GM18519 (cell line): ENCODE results near the gene RGMA.
"Not testable (repeated sequence)": the region's sequence is repeated elsewhere in the genome, so short reads cannot be mapped to it uniquely, and the experiment has no call there.

Experiments used
- ATAC-seq: cut with Tn5 transposase; IDR thresholded peaks from one replicate; pipeline ENCODE4 v1.9.1; 2021; ENCODE audit warnings: mild to moderate bottlenecking, moderate library complexity; ENCODE audit not compliant: unreplicated experiment, low FRiP score

The RGMA gene

DNA sequence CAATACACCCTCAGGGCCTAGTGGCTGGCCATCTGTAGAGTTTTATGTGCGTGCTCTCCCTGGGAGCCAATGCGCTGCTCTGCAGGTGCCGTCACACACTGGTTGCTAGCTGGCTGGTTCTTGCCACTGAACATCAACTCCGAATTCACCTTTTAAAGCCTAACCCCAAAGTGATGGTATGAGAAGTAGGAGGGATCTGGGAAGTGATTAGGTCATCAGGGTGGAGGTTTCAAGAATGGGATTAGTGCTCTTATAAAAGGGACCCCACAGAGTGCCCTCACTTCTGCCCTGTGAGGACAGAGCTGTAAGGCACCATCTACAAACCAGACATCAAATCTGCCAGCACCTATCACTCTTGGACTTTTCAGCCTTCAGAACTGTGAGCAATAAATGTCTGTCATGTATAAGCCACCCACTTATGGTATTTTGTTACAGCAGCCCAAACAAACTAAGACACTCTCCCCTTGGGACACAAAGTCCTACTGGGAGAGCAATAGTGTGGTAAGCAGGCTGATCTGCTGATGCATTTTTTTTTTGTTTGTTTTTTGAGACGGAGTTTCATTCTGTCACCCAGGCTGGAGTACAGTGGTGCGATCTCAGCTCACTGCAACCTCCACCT, 20.3 kb downstream of the RGMA start:
- no peak for ATAC-seq

DNA sequence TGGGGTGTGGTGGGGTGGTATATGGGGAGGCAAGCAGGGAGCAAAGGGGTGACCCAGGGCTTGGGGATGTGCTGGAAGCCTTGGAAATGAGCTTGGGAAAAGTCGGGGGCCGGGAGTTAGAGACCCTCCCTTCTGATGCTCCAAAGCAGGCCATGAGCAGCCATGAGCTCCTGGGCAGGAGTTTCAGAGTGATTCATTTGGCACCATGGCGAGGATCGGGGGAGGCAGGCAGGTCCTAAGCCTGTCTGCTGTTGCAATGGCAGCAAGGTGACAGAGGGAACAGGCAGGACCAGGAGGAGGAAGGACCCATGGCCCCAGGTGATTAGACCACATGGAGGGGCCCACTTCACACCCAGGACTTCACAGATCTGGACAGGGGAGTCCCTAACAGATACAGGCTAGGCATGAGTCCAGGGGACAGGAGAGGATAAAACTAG, 21.3 kb downstream of the RGMA start:
- ATAC-seq = no peak

DNA sequence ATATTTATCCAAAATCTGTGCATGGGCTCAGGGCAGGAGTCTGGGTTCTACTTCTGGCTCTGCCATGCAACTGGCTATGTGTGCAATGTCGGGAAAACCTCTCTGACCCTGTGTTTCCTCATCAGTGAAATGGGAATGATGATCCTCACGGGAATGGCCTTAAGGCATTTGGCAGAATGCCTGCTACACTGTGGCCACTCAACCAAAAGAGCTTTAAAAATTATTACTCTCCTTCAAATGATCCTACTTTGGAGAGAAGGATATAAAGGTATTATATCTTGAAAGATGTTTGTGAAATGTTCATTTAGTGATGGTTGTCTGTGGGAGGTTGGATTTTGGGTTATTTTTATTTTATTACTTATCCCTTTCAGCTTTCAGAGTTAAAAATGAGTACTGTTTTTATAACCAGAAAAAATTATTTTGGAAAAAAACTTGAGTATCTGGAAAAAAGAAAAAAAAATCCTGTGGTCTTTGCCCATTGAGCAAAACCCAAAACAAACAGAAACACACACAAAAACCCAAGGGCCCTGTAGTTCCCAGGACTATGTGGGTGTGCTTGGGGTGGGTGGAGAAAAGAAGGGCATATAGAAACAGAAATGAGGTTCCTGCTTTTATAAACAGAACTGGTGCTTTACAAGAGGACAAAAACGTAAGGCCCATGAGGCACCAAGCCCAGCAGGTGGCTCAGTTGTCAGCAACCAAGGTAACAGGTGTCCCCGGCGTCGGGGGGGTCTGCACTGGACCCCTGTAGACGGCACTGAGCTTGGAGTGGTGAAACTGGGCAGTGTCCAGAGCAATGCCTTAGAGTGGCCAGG, 22.0 kb downstream of the RGMA start:
- ATAC-seq = no peak

DNA sequence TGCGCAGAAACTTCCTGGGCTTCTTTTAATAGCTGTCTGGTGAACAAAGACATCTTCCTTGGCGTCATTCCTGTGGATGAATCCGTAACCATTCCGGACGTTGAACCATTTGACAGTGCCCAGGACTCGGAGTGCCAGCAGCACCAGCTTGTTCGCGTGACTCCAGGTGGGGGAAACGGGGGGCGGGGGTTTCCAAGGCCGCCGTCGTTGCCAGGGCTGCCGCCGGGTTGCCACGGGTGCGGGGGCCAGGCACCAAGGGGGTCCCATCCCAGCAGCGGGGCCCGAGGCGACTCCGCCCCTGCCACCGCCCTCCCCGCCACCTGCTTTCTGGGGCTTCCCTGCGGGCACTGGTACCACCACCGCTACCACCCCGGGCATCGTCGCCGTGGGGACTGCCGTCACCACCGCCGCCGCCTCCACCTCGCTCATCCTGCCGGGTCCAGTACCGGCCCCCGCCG, 22.8 kb downstream of the RGMA start:
- ATAC-seq = no peak

DNA sequence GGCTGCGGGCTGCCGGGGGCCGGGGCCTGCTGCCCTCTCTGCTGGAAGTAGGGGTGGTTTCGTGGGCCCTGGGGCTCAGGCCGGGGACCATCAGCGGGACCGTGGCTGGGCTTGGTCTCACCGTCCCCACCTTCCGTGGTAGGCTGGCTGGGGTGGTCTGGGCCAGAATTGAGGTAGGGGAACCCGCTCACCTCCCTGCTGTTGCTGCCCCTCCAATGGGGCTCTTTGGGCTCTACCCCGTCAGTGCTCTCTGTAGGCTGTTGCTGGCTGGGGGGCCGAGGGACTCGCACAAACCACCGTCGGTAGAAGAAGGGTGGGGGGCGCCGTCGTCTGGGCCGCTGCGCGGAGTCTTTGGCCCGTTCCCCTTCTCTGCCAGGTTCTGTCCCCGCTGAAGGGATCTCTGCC, 23.4 kb downstream of the RGMA start:
- ATAC-seq = no peak

DNA sequence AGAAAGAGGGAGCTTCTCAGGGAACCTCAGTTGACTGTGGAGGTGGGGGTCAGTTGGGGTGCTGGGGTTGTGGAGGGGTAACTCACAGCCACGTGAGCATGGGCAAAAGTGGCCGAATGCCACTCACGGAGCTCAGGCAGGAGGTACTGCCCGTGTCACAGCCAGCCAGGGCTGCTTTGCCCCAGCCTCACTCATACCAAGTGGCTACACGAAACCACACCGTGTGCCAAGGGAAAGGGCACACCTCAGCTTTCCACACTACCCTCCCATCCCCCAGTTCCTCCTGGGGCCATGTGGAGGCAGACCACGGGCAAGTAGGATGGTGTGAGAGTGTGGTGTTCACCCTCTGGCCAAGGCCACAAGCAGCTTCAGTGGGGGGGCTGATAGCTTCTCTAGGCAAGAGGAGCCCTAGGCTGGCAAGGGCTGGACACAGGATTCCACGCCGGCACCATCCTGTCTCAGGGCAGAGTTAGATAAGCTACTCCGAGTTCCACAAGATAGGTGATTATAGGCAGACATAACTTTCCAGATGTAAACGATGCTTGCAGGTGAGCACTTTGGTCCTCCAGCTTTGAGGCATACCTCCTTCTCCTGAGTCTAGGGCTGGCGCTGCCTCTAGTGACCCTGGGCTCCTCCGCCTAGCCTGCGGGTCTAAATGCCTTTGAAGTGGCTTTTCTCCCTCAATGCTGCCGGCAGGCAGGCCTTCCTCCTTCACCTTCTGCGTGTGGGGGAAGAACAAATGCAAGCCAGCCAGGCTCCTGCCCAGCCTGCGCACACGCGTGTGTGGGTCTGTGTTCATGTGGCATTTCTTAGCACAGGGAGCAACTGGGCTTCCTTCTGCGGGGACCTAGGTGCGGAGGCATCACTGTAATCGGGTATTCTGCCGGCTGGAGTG, 25.0 kb downstream of the RGMA start:
- ATAC-seq = no peak

DNA sequence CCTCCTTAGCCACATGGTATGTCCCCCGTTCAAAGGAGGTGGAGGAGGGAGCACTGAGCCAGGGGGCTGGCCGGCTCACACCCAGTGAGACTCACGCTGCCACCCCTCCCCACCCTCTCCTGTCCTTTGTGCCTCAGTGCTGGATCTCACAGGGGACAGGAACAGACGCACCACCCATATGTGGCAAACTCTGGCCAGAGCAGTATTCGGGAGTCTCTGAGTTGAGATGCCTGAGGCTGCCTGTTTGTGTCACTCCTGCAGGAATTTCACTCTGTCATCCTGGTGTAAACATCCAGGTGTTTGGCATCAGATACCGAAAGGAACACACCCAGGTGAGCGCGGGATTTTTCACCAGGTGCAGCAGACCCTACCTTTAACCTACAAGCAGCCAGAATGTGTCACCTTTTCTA, 25.7 kb downstream of the RGMA start:
- ATAC-seq = no peak

DNA sequence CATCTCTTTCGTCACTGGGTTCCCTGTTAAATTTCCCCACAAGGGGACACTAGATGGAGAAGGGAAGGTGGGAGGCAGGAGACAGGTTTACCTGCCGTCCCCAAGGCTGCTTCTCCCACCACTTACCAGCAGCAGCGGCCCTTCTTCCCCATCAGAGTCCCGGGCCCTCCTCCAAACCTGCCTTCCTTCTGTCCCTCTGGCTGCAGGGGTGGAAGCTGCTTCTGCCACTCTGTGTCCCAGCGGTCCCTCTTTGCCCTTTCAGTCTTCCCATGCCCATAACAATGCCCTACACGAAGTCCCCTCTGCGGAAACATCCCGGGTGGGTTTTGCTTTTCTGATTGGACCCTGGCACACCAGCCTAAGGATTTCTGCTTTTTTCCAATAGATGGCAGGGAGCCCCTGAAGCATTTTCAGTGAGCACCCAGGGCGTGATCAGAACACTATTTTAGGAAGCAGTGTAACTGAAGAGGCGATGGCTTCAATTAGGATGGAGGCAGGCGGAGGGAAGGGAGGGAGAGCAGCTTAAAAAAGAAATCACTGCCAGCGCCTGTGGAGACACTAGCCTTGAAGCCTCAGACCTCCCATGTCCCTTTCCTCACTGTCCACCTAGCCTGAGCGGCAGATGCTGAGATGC, 26.3 kb downstream of the RGMA start:
- ATAC-seq = not testable (repeated sequence)

DNA sequence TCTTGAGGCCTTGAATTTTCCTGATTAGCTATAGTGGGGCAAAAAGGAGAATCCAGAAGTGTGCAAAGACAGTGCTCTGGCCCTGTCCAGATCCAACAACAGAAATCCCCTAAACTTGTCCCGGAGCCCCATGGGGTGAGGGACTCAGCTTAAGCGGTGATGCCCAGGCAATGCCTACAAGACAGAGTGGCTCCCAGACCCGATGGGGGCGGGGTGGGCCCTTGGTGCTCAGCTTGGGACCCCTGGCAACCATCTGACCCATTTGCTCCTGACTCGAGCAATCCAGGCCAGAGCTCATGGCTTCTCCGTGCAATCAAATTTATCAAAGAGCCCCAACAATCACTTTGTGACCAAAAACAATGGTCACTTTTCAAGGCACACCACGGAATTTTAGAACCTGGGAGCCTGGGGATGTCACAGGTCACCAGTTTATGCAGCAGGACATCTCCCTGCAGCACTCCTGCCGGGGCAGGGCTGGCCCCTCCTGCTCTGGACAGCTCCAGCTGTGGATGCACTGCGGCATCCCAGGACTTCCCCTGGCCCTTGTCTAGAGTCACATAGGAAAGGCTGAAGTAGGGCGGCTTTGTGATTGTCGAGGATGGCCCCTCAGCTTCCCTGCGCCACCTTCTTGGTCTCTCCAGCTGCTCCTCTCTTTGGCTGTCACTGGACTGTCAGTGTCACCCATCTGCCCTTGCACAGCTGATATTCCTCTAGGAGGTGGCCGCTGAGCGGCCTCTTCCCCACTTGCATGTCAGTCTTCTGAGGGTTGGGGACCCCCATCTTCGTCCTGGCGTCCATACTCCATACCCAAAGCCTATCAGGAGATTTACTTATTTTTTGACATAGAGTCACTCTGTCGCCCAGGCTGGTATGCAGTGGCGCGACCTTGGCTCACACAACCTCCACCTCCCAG, 28.4 kb downstream of the RGMA start:
- no peak for ATAC-seq

DNA sequence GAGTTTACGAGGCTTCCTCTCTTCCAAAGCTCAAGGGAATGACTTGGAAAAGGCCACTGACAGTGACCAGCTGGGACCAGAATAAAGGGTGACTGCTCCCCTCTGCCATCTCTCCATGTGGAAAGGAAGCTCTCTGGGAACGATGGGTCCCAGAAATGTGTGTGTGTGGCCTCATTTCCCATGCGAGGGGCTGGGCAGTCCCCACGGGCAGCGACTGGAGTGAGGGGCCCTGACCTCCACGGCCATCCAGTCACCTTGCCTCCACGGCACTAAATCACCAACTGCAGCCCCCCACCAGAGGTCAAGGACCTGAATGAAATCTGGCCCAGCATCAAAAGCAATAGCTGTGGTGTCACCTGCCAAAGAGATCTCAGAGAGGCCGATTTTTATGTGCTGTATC, 29.6 kb downstream of the RGMA start:
- no peak for ATAC-seq

DNA sequence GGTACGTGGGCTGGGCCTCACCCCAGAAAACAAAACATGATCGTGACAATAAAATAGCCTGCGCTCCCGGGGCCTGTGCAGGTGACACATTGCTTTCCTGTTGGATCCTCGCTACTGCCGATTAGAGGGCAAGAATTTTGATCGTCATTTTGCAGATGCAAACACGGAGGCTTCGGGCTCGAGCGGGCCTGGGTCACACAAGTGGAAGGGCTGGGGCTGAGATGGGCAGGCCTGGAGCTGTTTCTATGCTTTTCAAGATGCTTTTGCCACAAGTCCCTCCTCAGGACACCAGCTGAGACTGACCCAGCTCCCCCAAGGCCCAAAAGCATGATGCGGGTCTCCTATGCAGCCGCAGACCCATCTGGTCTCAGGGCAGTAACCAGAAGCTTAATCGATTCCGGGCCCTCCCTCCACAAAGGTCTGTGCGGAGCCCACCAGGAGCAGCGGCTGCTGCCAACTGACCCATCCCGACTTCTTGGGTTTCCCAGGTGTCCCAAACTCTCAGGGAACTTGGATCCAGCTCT, 30.0 kb downstream of the RGMA start:
- no peak for ATAC-seq

DNA sequence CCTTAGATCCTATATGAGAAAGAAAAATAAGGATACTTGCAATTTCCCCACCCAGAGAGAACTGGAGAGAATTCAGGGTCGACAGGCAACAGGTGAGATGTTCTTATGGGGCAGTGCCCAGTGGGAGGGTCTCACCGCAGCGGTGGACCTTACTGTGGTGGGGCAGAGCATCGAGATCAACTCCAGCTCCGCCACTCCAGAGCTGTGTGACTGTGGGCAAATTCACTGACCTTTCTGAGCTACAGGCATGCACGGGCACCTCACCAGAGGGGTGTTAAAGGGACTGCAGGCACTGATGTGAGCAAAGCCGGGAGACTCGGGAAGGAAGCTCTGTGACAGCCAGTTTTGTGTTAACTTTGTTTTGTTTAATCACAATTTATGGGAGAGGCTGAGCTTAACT, 30.9 kb downstream of the RGMA start:
- no peak for ATAC-seq

DNA sequence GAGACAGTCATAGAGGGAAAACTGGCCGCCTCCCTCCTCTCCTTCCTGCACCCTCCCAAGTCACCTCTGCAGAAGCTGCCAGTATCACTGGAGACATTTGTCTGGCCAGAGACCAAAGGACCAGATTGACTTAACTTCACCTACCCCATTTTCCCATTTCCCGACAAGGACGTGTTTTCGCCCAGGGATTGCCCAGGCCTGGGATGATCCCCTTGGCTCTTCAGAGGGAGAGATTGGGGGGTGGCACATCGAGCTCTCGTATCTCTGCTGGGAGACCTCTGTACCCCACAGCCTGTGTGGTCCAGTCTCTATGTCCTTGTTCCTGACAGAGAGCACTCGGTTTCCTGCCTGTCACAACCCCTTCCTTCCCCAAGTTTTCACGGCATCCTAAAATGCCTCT, 31.4 kb downstream of the RGMA start:
- ATAC-seq = no peak

DNA sequence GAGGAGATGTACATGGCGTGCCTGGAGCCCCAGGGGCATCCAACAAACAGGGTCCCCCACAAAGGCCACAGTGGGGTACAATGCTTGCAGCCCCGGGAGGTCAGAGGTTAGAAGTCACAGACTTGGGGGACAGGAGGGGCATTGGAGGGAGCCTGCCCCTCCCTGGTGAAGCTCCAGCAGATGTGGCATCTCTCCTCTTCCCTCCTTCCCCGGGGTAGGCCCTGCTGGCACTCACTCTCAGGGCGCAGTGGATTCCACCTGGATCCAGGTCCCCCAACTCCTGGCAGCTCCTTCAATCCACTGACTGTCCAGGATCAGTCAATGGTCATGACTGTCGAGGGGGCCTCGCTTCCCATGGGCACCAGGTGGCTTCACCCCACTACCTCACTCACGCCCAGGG, 32.2 kb downstream of the RGMA start:
- no peak for ATAC-seq

DNA sequence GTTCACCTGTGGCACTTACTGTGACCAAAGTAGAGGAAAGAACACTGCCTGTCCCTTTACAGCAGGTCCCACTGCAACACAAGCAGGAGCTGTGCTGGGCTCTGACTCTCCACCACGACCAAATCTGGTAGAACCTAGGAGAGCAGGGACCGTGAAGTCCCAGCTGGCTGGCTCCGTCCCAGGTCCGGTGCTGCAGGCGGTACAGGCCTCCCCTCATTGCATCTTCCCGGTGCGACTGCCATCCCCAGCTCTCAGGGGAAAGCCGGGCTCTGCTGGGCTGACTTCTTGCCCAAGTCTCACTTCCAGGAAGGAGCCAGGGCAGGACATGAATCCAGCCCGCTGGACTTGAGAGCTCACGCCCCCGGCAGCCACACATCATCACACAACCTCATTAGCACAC, 33.8 kb downstream of the RGMA start:
- ATAC-seq = no peak

DNA sequence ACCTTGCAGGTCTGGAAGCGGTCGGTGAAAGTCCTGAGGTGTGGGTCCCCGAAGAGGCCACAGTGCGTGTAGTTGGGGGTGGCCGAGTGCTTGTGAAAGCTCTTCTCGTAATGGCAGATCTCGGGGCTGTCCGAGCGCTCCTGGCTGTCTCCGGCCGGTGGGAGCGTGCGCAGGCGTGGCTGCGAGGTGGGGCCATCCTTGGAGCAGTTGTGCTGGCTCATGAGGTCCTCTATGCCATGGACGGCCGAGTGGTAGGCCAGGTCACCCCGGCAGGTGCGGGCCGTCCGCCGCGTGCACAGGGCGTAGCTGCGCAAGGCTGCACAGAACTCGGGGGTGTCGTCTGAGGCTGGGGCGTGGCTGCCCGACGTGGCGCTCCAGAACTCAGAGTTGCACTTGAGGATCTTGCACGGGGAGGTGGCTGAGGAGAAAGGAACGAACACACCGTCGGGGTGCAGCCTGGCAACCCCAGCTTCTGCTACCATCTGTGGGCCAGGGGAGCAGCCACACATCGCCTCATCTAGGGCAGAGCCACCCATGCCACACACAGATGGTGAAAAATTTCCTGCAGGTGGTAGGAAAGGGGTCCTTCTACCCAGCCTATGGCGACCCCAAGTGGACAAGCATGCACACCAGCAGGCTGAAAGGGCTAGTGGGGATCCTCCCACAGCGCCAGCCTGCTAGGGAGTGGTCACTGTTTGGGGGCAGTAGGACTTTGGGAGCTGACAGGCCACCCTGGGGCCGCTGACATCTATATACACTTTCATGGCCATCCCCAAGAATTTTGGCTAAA, 36.7 kb downstream of the RGMA start:
- no peak for ATAC-seq

DNA sequence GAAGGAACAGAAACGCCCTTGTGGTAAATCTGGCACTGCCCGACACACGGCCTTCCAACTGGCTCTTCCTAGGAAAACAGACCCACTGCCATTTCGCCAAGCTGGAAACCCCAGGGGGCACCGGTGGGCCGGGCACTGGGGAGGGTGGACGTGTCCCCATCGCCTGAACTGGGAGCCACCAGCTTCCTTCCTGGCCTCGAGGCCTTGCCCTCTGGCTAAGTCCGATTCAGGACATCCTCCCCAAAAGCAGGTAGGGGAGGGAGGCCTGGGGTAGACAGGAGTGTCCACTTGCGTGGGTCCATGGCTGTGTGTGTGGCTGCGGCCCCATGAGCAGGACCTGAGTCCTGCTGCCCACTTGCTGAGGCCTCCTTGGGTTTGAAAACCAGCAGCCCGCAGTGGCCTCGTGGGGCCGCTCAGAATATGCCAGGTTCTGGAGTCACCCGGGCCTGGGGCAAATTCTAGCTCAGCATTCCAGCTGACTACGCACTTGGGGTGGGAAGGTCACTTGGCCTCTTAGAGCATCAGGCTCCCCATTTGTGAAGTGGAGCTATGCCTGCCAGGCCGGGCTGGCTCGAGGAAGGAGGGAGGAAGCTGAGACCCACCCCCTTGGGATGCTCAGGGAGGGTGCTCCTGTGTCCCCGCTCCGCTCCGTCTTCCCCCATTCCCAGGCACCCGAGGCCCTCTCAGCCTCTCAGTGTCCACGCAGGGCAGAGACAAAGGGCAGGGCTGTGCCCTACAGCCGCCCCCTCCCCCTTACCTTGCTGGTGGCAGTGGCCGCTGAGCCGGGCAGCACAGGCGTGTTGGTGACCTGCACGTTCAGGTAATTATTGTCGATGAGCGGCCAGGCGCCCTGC, 37.5 kb downstream of the RGMA start:
- no peak for ATAC-seq

DNA sequence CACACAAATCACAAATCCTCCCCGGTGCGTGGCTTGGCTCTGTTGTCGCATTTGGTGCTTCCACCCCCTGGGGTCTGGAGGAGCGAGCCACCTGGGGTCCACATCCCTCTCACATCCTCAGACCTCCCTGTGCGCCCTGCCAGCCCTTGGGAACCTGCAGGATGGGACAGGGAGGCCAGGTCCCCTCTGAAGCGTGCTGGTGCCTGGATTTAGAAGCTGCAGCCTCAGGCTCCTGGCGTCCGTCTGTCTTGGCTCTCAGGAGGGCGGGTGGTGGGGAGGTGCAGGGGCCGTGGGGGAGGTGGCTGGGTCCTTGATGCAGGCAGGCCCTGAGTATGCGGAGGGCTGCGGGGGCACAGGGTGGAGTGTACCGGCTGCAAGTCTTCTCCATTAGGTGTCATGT, 38.4 kb downstream of the RGMA start:
- ATAC-seq = no peak
